NT2/D1 (cell line): ENCODE measurements around the gene USP17L29.
"Not testable (repeated sequence)": the region's sequence is repeated elsewhere in the genome, so short reads cannot be mapped to it uniquely, and the experiment has no call there.

ENCODE experiments used
- SUZ12 ChIP-seq: IDR thresholded peaks from 2 replicates; pipeline ENCODE4 v1.6.1; 2011; ENCODE audit not compliant: insufficient read length, insufficient read depth; ENCODE audit errors: extremely low read depth
- YY1 ChIP-seq: IDR thresholded peaks from 2 replicates; pipeline ENCODE4 v1.6.1; 2011; ENCODE audit not compliant: insufficient read length, insufficient read depth
- ZNF274 ChIP-seq: IDR thresholded peaks from 2 replicates; pipeline ENCODE4 v1.6.1; 2011; ENCODE audit warnings: mild to moderate bottlenecking, low read depth, low read length

GRCh38 chr4:9329611-9330010, 23.8 kb upstream of the USP17L29 start, which contains the start of gene USP17L25:
- TF ChIP-seq SUZ12, ZNF274, YY1: not testable (repeated sequence)
